HG02588 (cell line): Measurements from ENCODE around the gene ACRBP.

ENCODE experiments used
- ATAC-seq: cut with Tn5 transposase; IDR thresholded peaks from one replicate; pipeline ENCODE4 v1.9.1; 2021; ENCODE audit warnings: mild to moderate bottlenecking, moderate library complexity; ENCODE audit not compliant: unreplicated experiment

The ACRBP gene

GRCh38 chr12:6650832-6651231 lies 3.6 kb upstream of the ACRBP start:
- ATAC-seq = no peak

- ATAC-seq = no peak
These were observed 753 bp downstream of the ACRBP start for GRCh38 chr12:6646276-6647082.

GRCh38 chr12:6644903-6645302 lies 2.3 kb downstream of the ACRBP start:
- ATAC-seq = no peak

GRCh38 chr12:6644257-6644596 lies 3.0 kb downstream of the ACRBP start:
- no peak for ATAC-seq

- no peak for ATAC-seq
These were observed 3.5 kb downstream of the ACRBP start for GRCh38 chr12:6643569-6644256.

GRCh38 chr12:6641131-6641530 lies 6.1 kb downstream of the ACRBP start:
- no peak for ATAC-seq

- ATAC-seq = no peak
These were observed 6.7 kb downstream of the ACRBP start for GRCh38 chr12:6640497-6640896.

GRCh38 chr12:6639151-6639801 lies 8.0 kb downstream of the ACRBP start:
- no peak for ATAC-seq

GRCh38 chr12:6638305-6638704 lies 8.9 kb downstream of the ACRBP start:
- ATAC-seq = no peak

GRCh38 chr12:6635856-6636531 lies 11.2 kb downstream of the ACRBP start, which contains the start of gene LPAR5:
Gene LPAR5 (minus strand): TSS chr12:6635959. CDS start chr12:6621248, 14,711 bp downstream.
- ATAC-seq = no peak

GRCh38 chr12:6635375-6635855 lies 11.8 kb downstream of the ACRBP start:
- no peak for ATAC-seq

- no peak for ATAC-seq
These were observed 14.9 kb downstream of the ACRBP start for GRCh38 chr12:6632026-6632983.

- ATAC-seq = no peak
These were observed 15.7 kb downstream of the ACRBP start for GRCh38 chr12:6631549-6631961.

- no peak for ATAC-seq
These were observed 16.5 kb downstream of the ACRBP start for GRCh38 chr12:6630736-6631135.

- no peak for ATAC-seq
These were observed 19.6 kb downstream of the ACRBP start for GRCh38 chr12:6627616-6628015.

- no peak for ATAC-seq
These were observed 20.5 kb downstream of the ACRBP start for GRCh38 chr12:6626654-6627283.

GRCh38 chr12:6620885-6621274 lies 26.4 kb downstream of the ACRBP start:
- ATAC-seq = no peak

- no peak for ATAC-seq
These were observed 26.9 kb downstream of the ACRBP start for GRCh38 chr12:6620137-6620884.
